HG02840 (cell line): Measurements from ENCODE around the gene PACSIN2.

ENCODE experiments used
- ATAC-seq: cut with Tn5 transposase; IDR thresholded peaks from one replicate; pipeline ENCODE4 v1.9.1; 2021; ENCODE audit warnings: mild to moderate bottlenecking, moderate library complexity, moderate number of reproducible peaks; ENCODE audit not compliant: unreplicated experiment, low FRiP score

Gene PACSIN2

GRCh38 chr22:42871146-42872050 is 143.6 kb downstream of the PACSIN2 start:
- no peak for ATAC-seq

GRCh38 chr22:42869888-42870480 is 145.0 kb downstream of the PACSIN2 start:
- ATAC-seq, result no peak

- ATAC-seq, result no peak
These were observed 145.5 kb downstream of the PACSIN2 start for GRCh38 chr22:42869463-42869862.

GRCh38 chr22:42868751-42869251 is 146.1 kb downstream of the PACSIN2 start:
- ATAC-seq, result no peak

GRCh38 chr22:42866100-42866499 is 148.8 kb downstream of the PACSIN2 start:
- no peak for ATAC-seq

GRCh38 chr22:42865536-42865935 is 149.4 kb downstream of the PACSIN2 start:
- no peak for ATAC-seq

GRCh38 chr22:42863349-42863961 is 151.5 kb downstream of the PACSIN2 start:
- ATAC-seq, result no peak

- ATAC-seq, result no peak
These were observed 152.8 kb downstream of the PACSIN2 start for GRCh38 chr22:42862045-42862734.

- no peak for ATAC-seq
These were observed 154.0 kb downstream of the PACSIN2 start for GRCh38 chr22:42860968-42861367.

GRCh38 chr22:42857845-42858481 is 157.0 kb downstream of the PACSIN2 start:
- no peak for ATAC-seq

GRCh38 chr22:42856865-42857704 is 157.9 kb downstream of the PACSIN2 start, which contains the start of gene ARFGAP3:
Gene ARFGAP3, minus strand, starts transcription at chr22:42857273. Its CDS starts 91 bp downstream, at chr22:42857182.
- peak; percentile 85 for ATAC-seq

- ATAC-seq, result peak; percentile 23
These were observed 158.6 kb downstream of the PACSIN2 start for GRCh38 chr22:42856179-42856864.

- ATAC-seq, result no peak
These were observed 159.2 kb downstream of the PACSIN2 start for GRCh38 chr22:42855721-42856120.

GRCh38 chr22:42855211-42855610 is 159.7 kb downstream of the PACSIN2 start:
- no peak for ATAC-seq

- no peak for ATAC-seq
These were observed 165.9 kb downstream of the PACSIN2 start for GRCh38 chr22:42848941-42849550.

- ATAC-seq, result no peak
These were observed 167.8 kb downstream of the PACSIN2 start for GRCh38 chr22:42847110-42847509.

- ATAC-seq, result no peak
These were observed 170.2 kb downstream of the PACSIN2 start for GRCh38 chr22:42844756-42845155.
